Glutamatergic neuron (in vitro differentiated cells): ENCODE data around the gene MT3. TPM values are rescaled to one million over a fixed set of nuclear protein-coding genes. Genes with fewer than 3 reads are reported as not detected.
"Not testable (repeated sequence)": the region's sequence is repeated elsewhere in the genome, so short reads cannot be mapped to it uniquely, and the experiment has no call there.

Experiments
- DNase-seq: peaks from one replicate; pipeline ENCODE4 v3.0.0; 2022
- H3K27ac Mint-ChIP-seq: one replicate; pipeline ENCODE4 v1.8.0; 2020; ENCODE audit warnings: mild to moderate bottlenecking, mixed read lengths, inconsistent platforms; ENCODE audit not compliant: unreplicated experiment
- H3K27me3 Mint-ChIP-seq: one replicate; pipeline ENCODE4 v1.8.0; 2020; ENCODE audit warnings: mild to moderate bottlenecking, moderate library complexity, mixed read lengths, inconsistent platforms; ENCODE audit not compliant: unreplicated experiment
- H3K36me3 Mint-ChIP-seq: one replicate; pipeline ENCODE4 v1.8.0; 2020; ENCODE audit warnings: mild to moderate bottlenecking, mixed read lengths, inconsistent platforms; ENCODE audit not compliant: unreplicated experiment
- H3K4me1 Mint-ChIP-seq: one replicate; pipeline ENCODE4 v1.8.0; 2020; ENCODE audit warnings: mild to moderate bottlenecking, low read depth, mixed read lengths, inconsistent platforms; ENCODE audit not compliant: unreplicated experiment
- H3K4me3 Mint-ChIP-seq: one replicate; pipeline ENCODE4 v1.8.0; 2020; ENCODE audit warnings: mild to moderate bottlenecking, mixed read lengths, inconsistent platforms; ENCODE audit not compliant: unreplicated experiment
- H3K9me3 Mint-ChIP-seq: one replicate; pipeline ENCODE4 v1.8.0; 2020; ENCODE audit warnings: mild to moderate bottlenecking, moderate library complexity, mixed read lengths, inconsistent platforms; ENCODE audit not compliant: unreplicated experiment
- CTCF ChIP-seq: fragments of 200-600 bp; sonication (generic); IDR thresholded peaks from one replicate; pipeline ENCODE4 v1.5.0; 2021; ENCODE audit not compliant: partially characterized antibody, unreplicated experiment
- total RNA-seq: library from RNA; stranded (reverse); fragmentation: NEBNext Ultra II Directional; extraction: Animal tissue kit (Norgen Biotek cat#: 25700); gene quantifications from one replicate; pipeline ENCODE4 v1.2.1, GENCODE V29; 2021; ENCODE audit not compliant: unreplicated experiment

The MT3 gene
- total RNA-seq, 1 donor from 2014 or later, result not detected

GRCh38 chr16:56577300-56577625 is 12.1 kb upstream of the MT3 start:
- no peak overlapping the region for H3K27ac Mint-ChIP-seq

GRCh38 chr16:56580391-56581048 is 8.8 kb upstream of the MT3 start:
- DNase-seq, result no peak
- TF ChIP-seq CTCF, result no peak
- Mint-ChIP-seq H3K9me3 (peaks cover 5% of the 10 kb centered on the region), H3K27ac (no peak overlapping the region), H3K4me3 (no peak overlapping the region), H3K36me3 (peaks cover 5% of the 10 kb centered on the region), H3K27me3 (peaks cover 5% of the 10 kb centered on the region), H3K4me1 (no peaks in the 10 kb centered on the region)

More at GRCh38 chr16:56577300-56577625, 12.1 kb upstream of the MT3 start:
- H3K9me3 Mint-ChIP-seq, result peaks cover 3% of the 10 kb centered on the region
- no peak for TF ChIP-seq CTCF
- peaks cover 5% of the 10 kb centered on the region for H3K36me3 Mint-ChIP-seq
- peaks cover 3% of the 10 kb centered on the region for H3K27me3 Mint-ChIP-seq
- H3K4me1 Mint-ChIP-seq, result no peaks in the 10 kb centered on the region
- no peak for DNase-seq
- no peak overlapping the region for H3K4me3 Mint-ChIP-seq

- not testable (repeated sequence) for H3K4me3 Mint-ChIP-seq, H3K27ac Mint-ChIP-seq, H3K36me3 Mint-ChIP-seq, H3K27me3 Mint-ChIP-seq, DNase-seq, H3K9me3 Mint-ChIP-seq, H3K4me1 Mint-ChIP-seq
Observed at GRCh38 chr16:56582911-56583310, 6.4 kb upstream of the MT3 start.

- H3K27ac Mint-ChIP-seq, result no peak overlapping the region
- peaks cover 4% of the 10 kb centered on the region for H3K9me3 Mint-ChIP-seq
- no peaks in the 10 kb centered on the region for H3K36me3 Mint-ChIP-seq
- no peak for TF ChIP-seq CTCF
- H3K27me3 Mint-ChIP-seq, result peaks cover 6% of the 10 kb centered on the region
- no peak overlapping the region for H3K4me3 Mint-ChIP-seq
- no peak for DNase-seq
- H3K4me1 Mint-ChIP-seq, result no peaks in the 10 kb centered on the region
Observed at GRCh38 chr16:56583351-56584168, 5.8 kb upstream of the MT3 start.

GRCh38 chr16:56584276-56584675 is 5.1 kb upstream of the MT3 start:
- peaks cover 9% of the 10 kb centered on the region for H3K27me3 Mint-ChIP-seq
- no peaks in the 10 kb centered on the region for H3K4me1 Mint-ChIP-seq
- DNase-seq, result no peak
- no peak overlapping the region for H3K27ac Mint-ChIP-seq
- H3K4me3 Mint-ChIP-seq, result no peak overlapping the region
- H3K9me3 Mint-ChIP-seq, result peaks cover 8% of the 10 kb centered on the region
- H3K36me3 Mint-ChIP-seq, result no peaks in the 10 kb centered on the region
- TF ChIP-seq CTCF, result no peak
